ENCODE data around the gene COX7A1. TPM values are rescaled to one million over a fixed set of nuclear protein-coding genes. Genes with fewer than 3 reads are reported as not detected.

The COX7A1 gene
- total RNA-seq, 1 donor: 17.0 TPM

GRCh38 chr19:36128392-36128736 is 23.9 kb downstream of the COX7A1 start:
- no peak for TF ChIP-seq CTCF (IDR thresholded peaks at IDR 0.05; ENCODE audit: insufficient read depth, low read length)
- no peak for DNase-seq (ENCODE audit: low read depth)
- H3K4me3 ChIP-seq (ENCODE audit: low read depth, low read length): peak overlapping the region; percentile 60

GRCh38 chr19:36125557-36125956 is 26.7 kb downstream of the COX7A1 start:
- no peak for TF ChIP-seq CTCF (IDR thresholded peaks at IDR 0.05; ENCODE audit: insufficient read depth, low read length)
- no peak overlapping the region for H3K4me3 ChIP-seq (ENCODE audit: low read depth, low read length)
- DNase-seq (ENCODE audit: low read depth): no peak

- DNase-seq (ENCODE audit: low read depth): no peak
- no peak for TF ChIP-seq CTCF (IDR thresholded peaks at IDR 0.05; ENCODE audit: insufficient read depth, low read length)
- no peak overlapping the region for H3K4me3 ChIP-seq (ENCODE audit: low read depth, low read length)
These were observed 30.6 kb downstream of the COX7A1 start for GRCh38 chr19:36121486-36122124.

- TF ChIP-seq CTCF (IDR thresholded peaks at IDR 0.05; ENCODE audit: insufficient read depth, low read length): no peak
- H3K4me3 ChIP-seq (ENCODE audit: low read depth, low read length): no peak overlapping the region
- DNase-seq (ENCODE audit: low read depth): no peak
These were observed 31.3 kb downstream of the COX7A1 start for GRCh38 chr19:36120984-36121358.

GRCh38 chr19:36120092-36120983 is 31.9 kb downstream of the COX7A1 start:
- no peak for DNase-seq (ENCODE audit: low read depth)
- H3K4me3 ChIP-seq (ENCODE audit: low read depth, low read length): no peak overlapping the region
- no peak for TF ChIP-seq CTCF (IDR thresholded peaks at IDR 0.05; ENCODE audit: insufficient read depth, low read length)

GRCh38 chr19:36116344-36116637 is 36.0 kb downstream of the COX7A1 start:
- TF ChIP-seq CTCF (IDR thresholded peaks at IDR 0.05; ENCODE audit: insufficient read depth, low read length): no peak
- peak overlapping the region; percentile 82 for H3K4me3 ChIP-seq (ENCODE audit: low read depth, low read length)
- DNase-seq (ENCODE audit: low read depth): no peak

Measured in fibroblast of the aortic adventitia (primary cell).